Activated CD4-positive, alpha-beta T cell treated with anti-CD3 and anti-CD28 coated beads, Interleukin-2, amount 50 U/mL, for 16 hours (primary cell): Measurements from ENCODE around the gene CDC42BPG.

Experiments used
- DNase-seq: peaks from one replicate; pipeline ENCODE4 v3.0.0-alpha.2; 2020

The CDC42BPG gene

DNA sequence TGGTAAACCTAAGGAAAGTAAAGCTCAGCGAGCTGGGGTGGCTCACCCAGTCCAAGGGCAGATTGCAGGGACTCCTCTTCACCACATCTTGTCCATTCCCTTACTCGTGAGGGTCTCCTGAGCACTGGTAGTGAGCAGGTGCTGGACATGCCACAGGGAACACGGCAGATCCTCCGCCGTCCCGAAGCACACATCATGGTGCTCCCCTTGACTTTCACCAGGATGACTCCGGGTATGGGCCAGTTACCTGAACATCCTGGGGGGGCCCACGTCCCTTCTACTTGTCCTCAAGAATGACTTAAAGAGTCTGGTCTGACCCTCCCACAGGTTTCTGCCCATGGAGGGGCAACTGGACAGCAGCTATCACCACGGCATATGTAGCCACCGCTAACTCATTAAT, 58.1 kb downstream of the CDC42BPG start:
- DNase-seq, result no peak

DNA sequence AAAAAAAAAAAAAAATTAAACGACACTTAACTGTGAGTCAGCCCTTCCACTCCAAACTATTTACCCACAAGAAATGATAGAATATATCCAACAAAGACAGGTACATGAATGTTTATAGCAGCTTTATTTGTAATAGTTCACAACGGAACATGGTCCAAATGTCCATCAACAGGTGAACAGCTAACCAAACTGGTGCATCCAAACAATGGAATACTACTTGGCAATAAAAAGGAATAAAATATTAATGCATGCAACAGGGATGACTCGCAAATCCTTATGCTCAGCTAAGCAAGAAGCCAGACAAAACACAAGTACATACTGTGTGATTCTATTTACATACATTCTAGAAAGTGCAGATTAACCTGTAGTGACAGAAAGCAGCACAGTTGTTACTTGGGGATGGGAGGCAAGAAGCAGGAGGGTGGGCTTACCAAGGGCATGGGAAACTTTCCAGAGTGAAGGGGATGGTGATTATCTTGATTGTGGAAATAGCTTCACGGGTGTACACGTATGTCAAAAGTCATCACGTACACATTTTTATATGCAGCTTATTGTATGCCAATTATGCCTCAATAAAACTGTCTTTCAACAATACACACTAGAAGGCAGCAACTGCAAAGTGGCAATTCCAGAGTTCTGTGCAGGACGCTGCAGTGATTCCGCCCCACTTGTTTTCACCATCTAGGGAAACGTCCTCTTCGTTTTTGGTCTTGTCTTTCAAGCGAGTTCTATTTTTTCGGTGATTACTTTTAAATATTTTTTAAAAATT, 59.5 kb downstream of the CDC42BPG start:
- no peak for DNase-seq

GRCh38 chr11:64778473-64779298, 65.8 kb downstream of the CDC42BPG start, which contains the start of gene SF1:
Gene SF1, minus strand, starts transcription at chr11:64778542. Its CDS starts 150 bp downstream, at chr11:64778392.
- peak; percentile 100 for DNase-seq

GRCh38 chr11:64778223-64778472, 66.3 kb downstream of the CDC42BPG start:
- no peak for DNase-seq

DNA sequence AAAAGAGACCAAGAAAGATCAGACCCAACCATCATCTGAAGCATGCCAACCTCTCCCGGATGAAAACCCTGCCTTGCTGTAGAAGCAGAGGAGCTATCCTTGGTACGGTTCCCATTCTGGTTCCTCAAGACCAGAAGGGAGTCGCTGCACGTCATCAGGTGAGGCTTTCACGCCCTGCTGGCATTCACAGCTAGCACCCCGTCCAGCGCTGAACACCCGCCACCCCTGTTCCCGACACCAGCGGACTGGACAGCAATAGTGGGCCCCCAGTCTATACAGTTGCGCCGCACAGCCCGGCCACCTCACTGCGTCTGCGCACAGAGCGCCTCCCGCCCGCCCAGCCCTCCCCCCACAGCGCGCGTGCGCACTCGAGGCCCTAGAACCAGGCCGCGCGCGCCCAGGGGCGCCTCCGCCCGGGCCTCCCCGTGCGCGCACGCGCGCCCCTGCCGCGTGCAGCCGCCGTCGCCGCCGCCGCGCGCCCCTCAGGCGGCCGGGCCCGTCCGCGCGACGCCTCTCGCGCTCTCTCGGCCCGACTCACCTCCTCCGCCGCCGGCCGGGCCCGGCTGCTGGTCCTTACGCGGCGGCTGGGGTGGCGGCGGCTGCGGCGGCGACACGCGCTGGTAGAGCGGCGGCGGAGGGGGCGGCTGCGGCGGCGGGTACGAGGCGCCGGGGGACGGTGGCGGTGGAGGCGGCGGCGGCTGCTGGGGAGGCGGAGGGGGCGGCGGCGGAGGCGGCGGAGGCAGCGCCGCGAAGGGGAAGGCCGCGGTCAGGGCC, 66.8 kb downstream of the CDC42BPG start:
- peak; percentile 77 for DNase-seq

DNA sequence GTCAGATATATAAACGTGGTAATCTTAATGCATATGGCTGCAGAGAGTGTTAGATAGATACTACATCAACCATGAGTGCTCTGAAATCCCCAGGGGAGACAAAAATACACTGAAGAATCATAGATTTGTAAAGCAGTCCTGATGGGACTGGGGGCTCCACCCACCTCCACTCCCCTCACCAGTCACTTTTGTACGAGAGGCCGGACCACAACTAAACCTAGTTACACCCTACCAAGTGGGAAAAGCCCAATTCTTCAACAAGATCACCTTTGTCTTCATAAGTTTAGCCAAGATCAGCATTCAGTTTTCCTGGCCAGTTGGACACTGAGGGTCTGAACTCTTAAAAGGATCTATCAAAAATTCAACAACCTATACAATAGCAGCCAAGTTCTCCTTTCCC, 67.6 kb downstream of the CDC42BPG start:
- no peak for DNase-seq

GRCh38 chr11:64776425-64776824, 68.0 kb downstream of the CDC42BPG start:
- DNase-seq, result no peak

- DNase-seq, result no peak
Measured at GRCh38 chr11:64774144-64774543, 70.3 kb downstream of the CDC42BPG start.
